H1 (cell line): Measurements from ENCODE around the gene PDE1C. TPM values are rescaled to one million over a fixed set of nuclear protein-coding genes. Genes with fewer than 3 reads are reported as not detected.

Source experiments
- CTCF ChIA-PET: fragments of 300-600 bp; sonication (Branson Sonifier 250); formaldehyde crosslinking; loops from one replicate; lab custom pipeline; 2021; ENCODE audit not compliant: partially characterized antibody; lab: Charles Lee
- POLR2A ChIA-PET: fragments of 300-600 bp; sonication (Branson Sonifier 250); formaldehyde crosslinking; loops from one replicate; lab custom pipeline; 2021; ENCODE audit warnings: inconsistent platforms; ENCODE audit not compliant: partially characterized antibody; lab: Charles Lee
- DNase-seq, 2 experiments: peaks; one replicate each; pipeline versions ENCODE4 v3.0.0 to v3.0.0-alpha.2; 2010 to 2022; ENCODE audit warnings: low spot score in 2 of 2, low read depth in 1 of 2, mixed read lengths in 1 of 2
- FAIRE-seq: peaks from 2 replicates; lab custom pipeline; 2011; peaks lifted over from hg19 to GRCh38; lab: Jason Lieb, UNC
- H2AFZ ChIP-seq: 2 replicates; pipeline ENCODE4 v1.8.1; 2012; ENCODE audit warnings: low read length, inconsistent platforms
- H2AK5ac ChIP-seq: 2 replicates; pipeline ENCODE4 v1.6.1; 2013; ENCODE audit warnings: low read depth, low read length
- H2BK120ac ChIP-seq: replicated peaks from 2 replicates; pipeline ENCODE3; 2013; ENCODE audit warnings: low read depth, low read length, inconsistent platforms
- H2BK12ac ChIP-seq: 2 replicates; pipeline ENCODE4 v1.6.1; 2013; ENCODE audit warnings: low read depth, low read length
- H2BK15ac ChIP-seq: 2 replicates; pipeline ENCODE4 v1.6.1; 2013; ENCODE audit warnings: low read length
- H2BK20ac ChIP-seq: 2 replicates; pipeline ENCODE4 v1.6.1; 2013; ENCODE audit warnings: low read length
- H2BK5ac ChIP-seq: 2 replicates; pipeline ENCODE4 v1.6.1; 2013; ENCODE audit warnings: low read depth, low read length
- H3K14ac ChIP-seq: 2 replicates; pipeline ENCODE4 v1.6.1; 2013; ENCODE audit warnings: inconsistent platforms; ENCODE audit not compliant: insufficient read length
- H3K18ac ChIP-seq: 2 replicates; pipeline ENCODE4 v1.6.1; 2013; ENCODE audit warnings: low read length; ENCODE audit errors: extremely low read depth
- H3K23ac ChIP-seq: 2 replicates; pipeline ENCODE4 v1.6.1; 2013; ENCODE audit warnings: inconsistent platforms; ENCODE audit not compliant: insufficient read length
- H3K23me2 ChIP-seq: 2 replicates; pipeline ENCODE4 v1.6.1; 2013; ENCODE audit warnings: low read depth, low read length
- H3K27ac ChIP-seq: 2 replicates; pipeline ENCODE4 v1.6.1; 2011; ENCODE audit warnings: low read depth, low read length, inconsistent platforms
- H3K27me3 ChIP-seq, 4 experiments: replicated peaks in 1 of 4; 1 replicate in 1 of 4; 2 replicates in 3 of 4; pipeline versions ENCODE4 v1.6.1 to v1.8.1; 2011 to 2013; ENCODE audit warnings: low read length in 3 of 4, mild to moderate bottlenecking in 3 of 4, inconsistent platforms in 2 of 4, mixed read lengths in 2 of 4, moderate library complexity in 1 of 4; ENCODE audit not compliant: control insufficient read depth in 3 of 4, insufficient read depth in 3 of 4; ENCODE audit errors: extremely low read depth in 1 of 4
- H3K36me3 ChIP-seq, 4 experiments: 2 replicates each; pipeline versions ENCODE4 v1.6.1 to v1.8.1; 2011 to 2013; ENCODE audit warnings: mild to moderate bottlenecking in 4 of 4, low read length in 3 of 4, moderate library complexity in 2 of 4, control low read depth in 1 of 4, inconsistent platforms in 1 of 4; ENCODE audit not compliant: insufficient read depth in 4 of 4, control insufficient read depth in 2 of 4
- H3K4ac ChIP-seq: replicated peaks from 2 replicates; pipeline ENCODE3; 2013; ENCODE audit warnings: low read length, low read depth, mixed read lengths, inconsistent platforms; ENCODE audit not compliant: insufficient read length
- H3K4me1 ChIP-seq, 4 experiments: replicated peaks in 1 of 4; 1 replicate in 1 of 4; 2 replicates in 3 of 4; pipeline versions ENCODE4 v1.6.1 to v1.8.1; 2011 to 2013; ENCODE audit warnings: low read length in 3 of 4, inconsistent platforms in 2 of 4, mixed read lengths in 1 of 4; ENCODE audit not compliant: insufficient read depth in 4 of 4, control insufficient read depth in 3 of 4
- H3K4me2 ChIP-seq, 2 experiments: 2 replicates each; pipeline versions ENCODE4 v1.6.1 to v1.8.1; 2011 to 2013; ENCODE audit warnings: low read depth in 2 of 2, low read length in 2 of 2, control low read depth in 1 of 2, inconsistent platforms in 1 of 2, mild to moderate bottlenecking in 1 of 2; ENCODE audit not compliant: insufficient read depth in 1 of 2
- H3K4me3 ChIP-seq, 4 experiments: fragments of 200-600, 300-600 bp in 1 of 4; sonication (generic), shearing (Covaris generic), sonication (Bioruptor Twin) in 1 of 4; 2 replicates each; pipeline versions ENCODE4 v1.5.1 to v1.8.1; 2011 to 2016; ENCODE audit warnings: low read length in 4 of 4, low read depth in 3 of 4, control low read depth in 2 of 4, inconsistent platforms in 2 of 4, mild to moderate bottlenecking in 2 of 4, mixed read lengths in 1 of 4, moderate library complexity in 1 of 4; ENCODE audit not compliant: insufficient read depth in 2 of 4; ENCODE audit errors: extremely low read depth in 1 of 4
- H3K56ac ChIP-seq: replicated peaks from 2 replicates; pipeline ENCODE3; 2013; ENCODE audit warnings: low read depth, mild to moderate bottlenecking, mixed read lengths, low read length, inconsistent platforms; ENCODE audit not compliant: insufficient read length
- H3K79me1 ChIP-seq: 2 replicates; pipeline ENCODE4 v1.6.1; 2013; ENCODE audit warnings: low read depth, low read length, control low read depth
- H3K79me2 ChIP-seq, 2 experiments: 2 replicates each; pipeline versions ENCODE4 v1.6.1 to v1.8.1; 2012 to 2013; ENCODE audit warnings: low read length in 2 of 2, mild to moderate bottlenecking in 2 of 2, inconsistent platforms in 1 of 2; ENCODE audit not compliant: insufficient read depth in 2 of 2, control insufficient read depth in 1 of 2
- H3K9ac ChIP-seq, 4 experiments: replicated peaks in 1 of 4; 1 replicate in 1 of 4; 2 replicates in 3 of 4; pipeline versions ENCODE4 v1.6.1 to v1.8.1; 2011 to 2013; ENCODE audit warnings: low read depth in 3 of 4, low read length in 3 of 4, control low read depth in 2 of 4, mild to moderate bottlenecking in 2 of 4, moderate library complexity in 2 of 4, inconsistent platforms in 1 of 4; ENCODE audit errors: extremely low read depth in 1 of 4
- H3K9me3 ChIP-seq, 2 experiments: 2 replicates each; pipeline versions ENCODE4 v1.6.1 to v1.8.1; 2012 to 2013; ENCODE audit warnings: mild to moderate bottlenecking in 2 of 2, moderate library complexity in 2 of 2, control low read depth in 1 of 2, inconsistent platforms in 1 of 2, low read depth in 1 of 2, low read length in 1 of 2, mixed read lengths in 1 of 2; ENCODE audit not compliant: insufficient read depth in 2 of 2
- H4K20me1 ChIP-seq, 2 experiments: replicated peaks in 1 of 2; 2 replicates each; pipeline versions ENCODE3 to v1.8.1; 2011 to 2013; ENCODE audit warnings: inconsistent platforms in 2 of 2, low read length in 2 of 2, mild to moderate bottlenecking in 1 of 2; ENCODE audit not compliant: insufficient read depth in 2 of 2, control insufficient read depth in 1 of 2
- H4K5ac ChIP-seq: 2 replicates; pipeline ENCODE4 v1.6.1; 2013; ENCODE audit warnings: low read length, low read depth, mixed read lengths, inconsistent platforms; ENCODE audit not compliant: insufficient read length
- H4K8ac ChIP-seq: 2 replicates; pipeline ENCODE4 v1.8.0; 2013; ENCODE audit warnings: mild to moderate bottlenecking, moderate library complexity, low read length, inconsistent platforms; ENCODE audit not compliant: insufficient read depth; ENCODE audit errors: extremely low read depth
- H4K91ac ChIP-seq: replicated peaks from 2 replicates; pipeline ENCODE3; 2013; ENCODE audit warnings: low read length, mixed read lengths, inconsistent platforms; ENCODE audit not compliant: insufficient read length
- ASH2L ChIP-seq: fragments of 200-600, 300-600 bp; sonication (generic); IDR thresholded peaks from one replicate; pipeline ENCODE4 v1.7.1; 2017; ENCODE audit warnings: low read length
- GABPA ChIP-seq: IDR thresholded peaks from 2 replicates; pipeline ENCODE4 v1.6.1; 2011; ENCODE audit warnings: mild to moderate bottlenecking, low read length, moderate library complexity, borderline replicate concordance; ENCODE audit not compliant: insufficient read depth
- KDM4A ChIP-seq: IDR thresholded peaks from one replicate; pipeline ENCODE4 v1.7.1; 2012; ENCODE audit warnings: low read depth, mild to moderate bottlenecking, moderate library complexity, low read length, inconsistent platforms; ENCODE audit not compliant: severe bottlenecking
- POLR2A ChIP-seq, 2 experiments: IDR thresholded peaks; 1 replicate in 1 of 2; 2 replicates in 1 of 2; pipeline ENCODE4 v1.6.1; 2011; ENCODE audit warnings: low read depth in 2 of 2, low read length in 2 of 2, mild to moderate bottlenecking in 2 of 2; ENCODE audit errors: control extremely low read depth in 1 of 2
- RAD21 ChIP-seq, 2 experiments: IDR thresholded peaks in 1 of 2; conservative IDR thresholded peaks in 1 of 2; 2 replicates each; pipeline ENCODE4 v1.6.1; 2011; ENCODE audit warnings: low read depth in 2 of 2, low read length in 2 of 2, improper control_type of control experiment in 1 of 2, inconsistent platforms in 1 of 2, mild to moderate bottlenecking in 1 of 2, moderate library complexity in 1 of 2
- WGBS, 2 experiments: shearing (Covaris generic) in 1 of 2; methylation state at CpG; one replicate each; pipeline versions ENCODE4 v1.1.6 to v1.1.7; 2013 to 2015; ENCODE audit warnings: low lambda C conversion rate in 2 of 2, mixed read lengths in 2 of 2, inconsistent platforms in 1 of 2, low coverage in 1 of 2, missing lambda C conversion rate in 1 of 2; ENCODE audit not compliant: insufficient replicate concordance in 2 of 2, insufficient coverage in 1 of 2, insufficient read length in 1 of 2; ENCODE audit errors: extremely low coverage in 1 of 2, missing lambda C conversion rate in 1 of 2; 5-methylcytosine and 5-hydroxymethylcytosine counted together
- polyA plus RNA-seq, 7 experiments: library from polyadenylated mRNA; depleted of rRNA in 3 of 7; stranded (reverse) in 5 of 7; unstranded in 2 of 7; fragments of >200 nt in 5 of 7; fragments of 200-250 nt in 2 of 7; gene quantifications; 1 replicate in 5 of 7; 2 replicates in 1 of 7; 4 replicates in 1 of 7; pipeline versions ENCODE4 v1.2.1 to v1.2.3, GENCODE V29; 2011 to 2013; ENCODE audit warnings: missing spikeins in 2 of 7, mixed read lengths in 2 of 7
- total RNA-seq: library from RNA; stranded (reverse); fragmentation: NEBNext Ultra II Directional; extraction: Animal tissue kit (Norgen Biotek cat#: 25700); gene quantifications from 2 replicates; pipeline ENCODE4 v1.2.1, GENCODE V29; 2021

The PDE1C gene
- total and polyA plus RNA-seq, 2 of the 8 experiments (the other 6 are each of a cell fraction or from before 2014, with no cell fraction given): 0.11 to 1.1 TPM

GRCh38 chr7:31791881-31792280, 278.3 kb downstream of the PDE1C start:
- no peaks in the 10 kb centered on the region for H3K9me3 ChIP-seq
- H4K5ac ChIP-seq: no peak overlapping the region
- ChIA-PET POLR2A (no interaction called here), CTCF (interaction anchor here (0.9 to 2.3 kb wide), 3 partner anchors 8 to 373 kb away, joined by 4 to 16 read pairs (median 6); no protein-coding TSS in a partner anchor)
- no peaks in the 10 kb centered on the region for H3K79me1 ChIP-seq
- no peak overlapping the region for H4K8ac ChIP-seq
- WGBS, 2 experiments: 85% methylated on average over 2 of the region's 2 CpGs; no CpG with 5 or more reads in 1 of the 2 experiments
- no peak overlapping the region for H2BK120ac ChIP-seq
- H3K79me2 ChIP-seq: no peaks in the 10 kb centered on the region
- DNase-seq (no peak), FAIRE-seq (no peak)
- peaks cover 0 to 1% (median 0%) of the 10 kb centered on the region in 4 experiments; a peak in 4 of 7 replicates for H3K27me3 ChIP-seq
- no peak overlapping the region for H3K4me2 ChIP-seq
- no peak overlapping the region for H2BK20ac ChIP-seq
- H2BK15ac ChIP-seq: no peak overlapping the region
- TF ChIP-seq POLR2A (IDR thresholded peaks at IDR 0.05; ENCODE audit: control extremely low read depth in 1 of 2, low read depth in 2 of 2, low read length in 2 of 2) (no peak), KDM4A (no peak), GABPA (no peak), RAD21 (IDR thresholded peaks at IDR 0.05 in 1 of 2, conservative IDR thresholded peaks at IDR 0.05 in 1 of 2; ENCODE audit: low read depth in 2 of 2, low read length in 2 of 2) (no peak), ASH2L (no peak)
- no peak overlapping the region for H3K27ac ChIP-seq
- H2AK5ac ChIP-seq: no peak overlapping the region
- no peak overlapping the region for H2BK12ac ChIP-seq
- no peak overlapping the region for H3K18ac ChIP-seq
- H3K14ac ChIP-seq: no peak overlapping the region
- no peak overlapping the region for H3K23ac ChIP-seq
- no peaks in the 10 kb centered on the region for H3K23me2 ChIP-seq
- no peak overlapping the region for H4K91ac ChIP-seq
- H2BK5ac ChIP-seq: no peak overlapping the region
- no peak overlapping the region for H2AFZ ChIP-seq
- H3K4me3 ChIP-seq: no peak overlapping the region
- no peak overlapping the region for H3K9ac ChIP-seq
- no peak overlapping the region for H3K4ac ChIP-seq
- no peak overlapping the region for H3K56ac ChIP-seq
- H3K36me3 ChIP-seq: no peaks in the 10 kb centered on the region
- H3K4me1 ChIP-seq: no peaks in the 10 kb centered on the region
- H4K20me1 ChIP-seq: no peaks in the 10 kb centered on the region
